Activated T-cell treated with anti-CD3 and anti-CD28 coated beads for 4 hours (primary cell): ENCODE data around the gene CTDNEP1.

Experiments
- DNase-seq: peaks from one replicate; pipeline ENCODE4 v3.0.0-alpha.2; 2020

CTDNEP1 gene

DNA sequence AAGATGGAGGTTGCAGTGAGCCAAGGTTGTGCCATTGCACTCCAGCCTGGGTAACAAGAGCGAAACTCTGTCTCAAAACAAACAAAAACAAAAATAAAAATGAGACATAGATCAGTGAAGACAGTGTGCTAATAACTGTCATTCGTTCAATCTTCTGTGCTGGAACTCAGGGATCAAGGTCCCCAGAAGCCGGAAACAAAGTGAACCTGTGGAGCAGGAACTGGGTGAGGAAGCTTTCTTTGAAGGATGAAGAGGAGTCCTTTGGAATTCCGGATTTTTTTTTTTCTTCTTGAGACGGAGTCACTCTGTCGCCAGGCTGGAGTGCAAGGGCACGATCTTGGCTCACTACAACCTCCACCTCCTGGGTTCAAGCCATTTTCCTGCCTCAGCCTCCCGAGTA is 27.9 kb upstream of the CTDNEP1 start:
- no peak for DNase-seq

DNA sequence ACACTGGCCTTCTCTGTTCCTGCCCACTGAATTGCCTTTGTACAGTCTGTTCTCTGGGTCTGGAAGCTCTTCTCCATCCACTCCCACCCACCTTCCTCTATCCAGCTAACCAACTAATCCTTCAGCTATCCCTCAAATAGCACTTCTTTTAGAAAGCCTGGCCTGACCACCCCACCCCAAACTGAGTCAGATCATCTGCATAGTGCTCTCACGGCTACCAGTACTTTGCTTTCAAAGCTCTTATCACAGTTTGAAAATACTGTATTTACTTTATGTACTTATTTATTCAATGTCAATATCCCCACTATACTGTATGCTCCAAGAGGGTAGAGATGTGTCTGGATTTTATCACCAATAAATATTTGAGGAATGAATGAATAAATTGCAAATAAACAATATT is 15.2 kb upstream of the CTDNEP1 start:
- DNase-seq = no peak

DNA sequence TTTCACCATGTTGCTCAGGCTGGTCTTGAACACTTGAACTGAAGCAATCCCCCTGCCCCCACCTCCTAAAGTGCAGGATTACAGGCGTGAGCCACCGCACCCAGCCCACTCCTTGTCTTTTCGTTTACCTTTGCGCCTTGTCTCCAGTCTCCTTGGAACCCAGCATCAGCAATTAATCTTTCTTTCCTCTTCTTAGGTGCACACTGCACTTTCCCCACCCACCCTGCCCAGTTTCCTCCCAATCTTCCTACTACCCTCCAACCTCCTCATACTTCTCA is 12.2 kb upstream of the CTDNEP1 start:
- DNase-seq = no peak

DNA sequence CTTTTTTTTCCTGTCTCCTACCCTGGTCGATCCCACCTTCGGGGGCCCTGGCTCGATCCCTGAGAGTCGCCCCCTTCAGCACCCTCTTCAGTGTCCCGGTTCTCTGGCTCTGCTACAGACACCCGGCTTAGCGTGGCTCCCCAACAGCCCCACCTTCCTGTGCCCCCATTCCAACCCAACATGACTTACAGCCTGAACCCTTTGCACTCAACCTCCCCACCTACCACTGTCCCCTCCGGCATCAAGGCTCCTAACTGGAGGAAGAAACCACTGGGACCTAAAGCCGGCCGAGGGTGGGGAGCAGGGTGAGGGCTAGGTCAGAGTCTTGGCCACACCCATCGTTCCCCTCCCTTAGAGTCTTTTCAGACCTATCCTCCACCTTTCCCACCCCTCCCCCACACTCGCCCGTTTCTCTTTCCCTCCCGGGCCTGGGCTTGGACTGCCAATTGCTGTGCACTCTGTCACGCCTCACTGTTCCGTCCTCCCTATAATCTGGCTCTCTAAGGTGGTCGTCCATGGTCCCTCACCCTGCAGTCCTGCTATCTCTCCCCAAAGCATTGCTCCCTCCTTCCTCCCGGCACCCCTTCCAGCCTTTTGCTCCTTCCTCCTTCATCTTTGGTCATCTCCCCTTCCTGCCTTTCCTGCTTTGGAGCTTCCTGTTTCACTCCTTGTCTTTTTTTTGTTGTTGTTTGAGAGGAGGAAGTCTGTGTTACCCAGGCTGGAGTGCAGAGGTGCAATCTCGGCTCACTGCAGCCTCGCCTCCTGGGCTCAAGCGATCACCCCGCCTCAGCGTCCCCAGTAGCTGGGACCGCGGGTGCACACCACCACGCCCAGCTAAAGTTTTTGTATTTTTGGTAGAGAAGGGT is 11.6 kb upstream of the CTDNEP1 start:
- no peak for DNase-seq

DNA sequence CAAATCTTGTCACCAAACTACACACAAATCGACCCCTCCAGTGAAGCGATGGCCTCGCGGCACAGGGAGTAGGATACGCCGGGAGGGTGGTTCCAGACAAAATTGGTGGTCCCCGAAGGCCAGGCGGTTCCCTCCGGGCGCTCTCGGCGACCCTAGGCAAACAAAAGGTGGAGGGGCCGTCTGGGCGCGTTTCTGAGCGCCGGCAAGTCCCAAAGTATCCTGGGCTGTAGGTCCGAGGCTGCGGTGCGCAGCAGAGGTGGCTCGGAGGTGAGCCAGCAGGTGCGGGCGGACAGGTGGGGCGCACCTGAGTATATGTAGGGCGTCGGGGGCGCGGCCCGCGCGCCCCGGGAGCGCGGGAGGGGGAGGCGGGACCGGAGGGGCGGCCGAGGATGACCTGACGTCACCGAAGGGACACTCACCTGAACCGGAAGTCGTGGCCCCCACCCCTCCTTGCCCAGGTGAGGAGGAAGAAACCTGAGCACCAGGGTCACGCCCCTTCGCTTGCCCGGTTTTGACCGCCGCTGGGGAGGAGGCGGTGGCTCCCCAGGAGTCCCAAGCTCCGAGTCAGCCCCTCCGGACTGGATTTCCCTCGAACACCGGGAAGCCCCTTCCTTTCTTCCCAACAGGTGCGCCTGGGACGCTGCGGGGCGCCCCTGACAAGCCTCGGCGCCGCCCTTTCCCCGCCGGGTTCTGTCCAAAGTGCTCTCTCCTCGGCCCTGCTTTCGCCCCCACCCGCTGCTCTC is 10.8 kb upstream of the CTDNEP1 start, which contains the start of gene CLDN7:
Gene CLDN7, minus strand, starts transcription at position 287 of the 743 bp plus-strand sequence. CDS start 435 bp downstream, outside the sequence.
- no peak for DNase-seq

DNA sequence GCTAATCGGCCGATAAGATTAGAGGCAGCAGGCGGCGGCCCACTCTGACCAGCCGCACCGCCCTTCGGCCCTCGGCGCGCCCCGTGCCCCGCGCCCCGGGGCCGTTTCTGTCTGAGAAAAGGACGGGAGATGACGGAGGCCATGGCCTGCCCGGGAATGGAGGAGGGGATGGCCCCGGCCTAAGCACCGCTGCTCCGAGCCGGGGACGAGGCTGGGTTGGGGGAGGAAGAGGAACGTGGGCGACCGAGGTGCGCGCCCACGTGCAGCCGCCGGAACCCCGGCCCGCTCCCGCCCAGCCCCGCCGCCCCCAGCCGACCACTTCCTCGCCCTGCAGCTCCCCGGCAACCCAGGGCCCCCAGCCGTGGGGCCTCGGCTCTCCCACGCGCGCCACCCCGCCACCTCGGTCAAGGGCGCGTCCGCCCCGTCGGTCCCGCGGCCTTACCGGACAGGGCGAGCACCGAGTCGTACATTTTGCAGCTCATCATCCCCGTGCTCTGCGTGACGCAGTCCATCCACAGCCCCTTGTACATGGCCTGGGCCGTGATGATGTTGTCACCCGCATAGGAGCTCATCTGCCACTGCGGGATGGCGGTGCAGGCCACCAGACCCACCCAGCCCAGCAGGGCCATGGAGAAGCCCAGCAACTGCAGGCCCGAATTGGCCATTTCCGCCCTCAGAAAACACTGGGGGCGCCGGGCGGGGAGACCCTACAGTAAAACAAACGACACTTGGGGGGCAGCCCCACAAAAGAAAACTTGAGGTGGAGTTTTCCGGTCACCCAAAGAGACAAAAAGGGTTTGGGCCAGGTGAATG is 10.1 kb upstream of the CTDNEP1 start:
- no peak for DNase-seq

DNA sequence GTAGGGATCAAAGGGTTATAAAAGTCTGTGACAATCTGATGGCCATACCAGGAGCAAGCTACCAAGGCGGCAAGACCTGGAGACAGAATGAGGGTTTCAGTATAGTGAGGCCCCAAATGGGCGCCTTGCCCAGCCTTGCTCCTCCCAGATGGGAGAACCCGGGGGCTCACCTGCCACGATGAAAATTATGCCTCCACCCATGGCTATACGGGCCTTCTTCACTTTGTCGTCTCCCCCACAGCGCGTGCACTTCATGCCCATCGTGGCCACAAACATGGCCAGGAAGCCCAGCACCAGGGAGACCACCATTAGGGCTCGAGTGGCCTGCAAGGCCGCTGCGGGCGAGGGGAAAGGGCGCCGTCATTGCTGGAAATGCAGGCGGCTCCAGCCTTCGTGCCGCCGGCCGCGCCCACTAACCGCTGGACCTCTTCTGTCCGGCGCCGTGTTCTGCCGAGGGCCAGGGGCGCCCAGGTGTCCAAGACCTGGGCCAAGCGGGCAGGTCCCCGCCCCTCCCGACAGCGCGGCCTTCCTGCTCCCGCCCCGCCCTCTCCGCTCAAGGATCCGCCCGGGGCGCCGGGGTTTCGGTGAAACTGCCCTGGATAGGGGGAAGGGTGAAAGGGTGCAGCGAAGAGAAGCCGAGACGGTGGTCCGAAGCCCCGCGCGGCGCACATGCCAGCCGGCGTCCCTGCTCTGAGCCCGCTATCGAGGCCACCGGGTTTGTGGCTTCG is 9.3 kb upstream of the CTDNEP1 start:
- no peak for DNase-seq

DNA sequence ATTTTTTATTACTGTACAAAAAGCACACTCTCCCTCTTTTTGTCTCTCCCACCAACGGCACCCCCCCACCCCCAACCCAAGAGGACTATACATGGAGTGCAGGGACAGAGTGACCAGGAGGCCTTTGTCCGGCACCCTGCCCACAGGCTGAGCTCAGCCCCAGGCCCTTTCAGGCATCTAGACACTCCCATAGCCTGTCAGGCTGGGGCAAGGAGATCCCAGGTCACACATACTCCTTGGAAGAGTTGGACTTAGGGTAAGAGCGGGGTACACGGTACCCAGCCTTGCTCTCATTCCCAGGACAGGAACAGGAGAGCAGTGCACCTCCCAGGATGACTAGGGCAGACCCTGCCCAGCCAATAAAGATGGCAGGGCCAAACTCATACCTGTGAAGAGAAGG is 8.6 kb upstream of the CTDNEP1 start:
- DNase-seq = no peak

DNA sequence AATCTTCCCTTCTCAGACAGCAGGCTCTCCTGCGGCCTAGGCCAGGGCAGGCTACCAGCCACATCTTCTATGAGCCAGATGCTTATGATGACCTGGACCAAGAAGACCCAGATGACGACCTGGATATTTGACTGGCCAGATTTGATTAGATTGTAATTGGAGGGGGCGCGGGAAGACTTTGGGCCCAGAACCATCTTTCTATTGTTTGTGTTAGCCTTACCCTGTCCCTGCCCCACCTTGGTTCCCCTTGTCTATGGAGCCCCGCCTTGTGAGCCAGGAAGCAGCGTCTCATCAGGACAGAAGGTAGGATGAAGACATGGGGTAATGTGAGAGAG is 8.0 kb upstream of the CTDNEP1 start:
- DNase-seq = no peak

DNA sequence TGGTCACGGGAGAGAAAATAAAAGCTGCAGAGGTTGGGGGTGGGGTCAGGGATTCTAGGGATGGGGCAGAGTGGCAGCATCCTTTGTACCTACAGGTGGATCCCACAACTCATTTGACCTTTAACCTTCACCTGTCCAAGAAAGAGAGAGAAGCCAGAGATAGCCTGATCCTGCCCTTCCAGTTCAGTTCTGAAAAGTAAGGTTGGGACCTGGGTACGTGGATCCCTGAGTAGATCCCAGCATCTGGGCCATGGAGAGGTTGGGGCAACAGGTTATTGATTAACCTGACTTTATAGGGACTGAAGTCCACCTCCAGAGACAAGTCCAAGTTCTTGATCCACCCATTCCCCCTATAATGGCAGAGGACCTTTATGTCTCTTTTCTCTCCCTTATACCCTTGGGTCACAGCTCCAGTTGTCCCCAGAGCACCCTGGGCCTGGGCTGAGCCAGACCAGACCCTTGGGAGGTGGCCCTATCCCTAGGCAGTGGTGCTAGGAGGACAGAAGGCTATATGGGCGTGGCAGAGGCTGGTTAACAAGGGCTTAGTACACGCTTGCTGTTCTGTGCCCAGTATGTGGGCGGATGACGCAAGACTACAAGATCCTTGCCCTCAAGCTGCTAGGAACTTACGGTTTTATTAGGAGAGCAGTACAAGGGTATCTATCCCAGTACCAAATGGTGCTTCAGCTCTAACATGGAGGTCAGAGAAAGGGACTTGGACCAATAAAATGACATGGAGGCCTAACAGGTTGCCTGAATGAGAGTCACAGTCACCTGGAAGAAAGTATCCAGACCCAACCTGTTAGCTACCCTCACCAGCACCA is 7.4 kb upstream of the CTDNEP1 start:
- DNase-seq = no peak

DNA sequence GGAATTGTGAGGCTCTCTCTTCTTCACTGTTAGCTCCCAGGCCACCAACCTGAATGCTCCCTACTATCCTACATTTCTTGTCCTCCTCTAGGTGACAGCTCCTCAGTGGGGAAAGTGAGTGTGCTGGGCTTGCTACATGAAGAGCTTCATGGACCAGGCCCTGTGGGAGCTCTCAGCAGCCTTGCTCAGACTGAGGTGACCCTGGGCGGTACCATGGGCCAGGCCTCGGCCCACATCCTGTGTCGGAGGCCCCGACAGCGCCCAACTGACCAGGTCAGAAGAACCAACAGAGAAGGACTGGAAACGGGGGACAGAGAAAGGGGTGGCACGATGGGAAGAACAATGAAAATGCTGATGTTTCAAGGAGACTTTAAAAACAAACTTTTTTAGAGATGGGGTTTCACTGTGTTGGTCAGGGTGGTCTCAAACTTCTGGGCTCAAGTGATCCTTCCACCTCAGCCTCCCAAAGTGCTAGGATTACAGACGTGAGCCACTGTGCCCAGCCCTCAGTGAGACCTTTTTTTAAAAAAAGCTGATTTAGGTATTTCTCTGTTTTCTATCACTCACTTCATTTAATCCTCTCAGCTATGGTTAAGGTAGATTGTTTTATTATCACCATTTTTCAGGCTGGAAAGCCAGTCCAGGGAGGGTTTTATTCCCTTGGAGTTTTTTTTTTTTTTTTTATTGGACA is 5.4 kb upstream of the CTDNEP1 start:
- no peak for DNase-seq

DNA sequence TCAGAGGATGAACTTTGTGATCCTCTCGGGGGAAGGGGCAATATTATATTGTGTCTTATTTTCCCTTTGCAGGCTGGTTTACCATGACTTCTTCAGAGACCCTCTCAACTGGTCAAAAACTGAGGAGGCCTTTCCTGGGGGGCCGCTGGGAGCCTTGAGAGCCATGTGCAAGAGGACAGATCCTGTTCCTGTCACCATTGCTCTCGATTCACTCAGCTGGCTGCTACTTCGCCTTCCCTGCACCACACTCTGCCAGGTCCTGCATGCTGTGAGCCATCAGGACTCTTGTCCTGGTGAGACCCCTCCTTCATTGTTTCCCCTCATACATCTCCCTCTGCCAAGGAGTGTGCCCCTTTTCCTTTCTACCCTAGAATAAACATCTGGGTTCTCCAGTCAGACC is 3.0 kb upstream of the CTDNEP1 start:
- no peak for DNase-seq

DNA sequence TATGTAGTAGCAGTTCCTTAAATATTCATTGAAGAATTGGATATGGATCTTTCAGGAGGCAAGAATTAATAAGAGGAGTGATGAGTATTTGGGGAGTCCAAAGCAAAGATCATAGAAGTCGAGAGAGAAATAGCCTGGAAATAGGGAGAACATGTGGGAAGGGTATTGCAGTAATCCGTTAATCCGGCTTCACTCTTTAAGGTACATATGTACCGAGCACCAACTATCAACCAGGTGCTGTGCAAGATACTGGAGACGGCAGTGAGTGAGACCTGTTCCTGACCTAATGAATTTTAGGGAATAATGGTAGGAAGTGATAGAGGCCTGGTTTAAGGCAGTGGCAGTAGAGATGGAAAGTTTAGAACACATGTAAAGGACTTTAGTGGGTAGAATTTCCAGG is 1.5 kb upstream of the CTDNEP1 start:
- no peak for DNase-seq

DNA sequence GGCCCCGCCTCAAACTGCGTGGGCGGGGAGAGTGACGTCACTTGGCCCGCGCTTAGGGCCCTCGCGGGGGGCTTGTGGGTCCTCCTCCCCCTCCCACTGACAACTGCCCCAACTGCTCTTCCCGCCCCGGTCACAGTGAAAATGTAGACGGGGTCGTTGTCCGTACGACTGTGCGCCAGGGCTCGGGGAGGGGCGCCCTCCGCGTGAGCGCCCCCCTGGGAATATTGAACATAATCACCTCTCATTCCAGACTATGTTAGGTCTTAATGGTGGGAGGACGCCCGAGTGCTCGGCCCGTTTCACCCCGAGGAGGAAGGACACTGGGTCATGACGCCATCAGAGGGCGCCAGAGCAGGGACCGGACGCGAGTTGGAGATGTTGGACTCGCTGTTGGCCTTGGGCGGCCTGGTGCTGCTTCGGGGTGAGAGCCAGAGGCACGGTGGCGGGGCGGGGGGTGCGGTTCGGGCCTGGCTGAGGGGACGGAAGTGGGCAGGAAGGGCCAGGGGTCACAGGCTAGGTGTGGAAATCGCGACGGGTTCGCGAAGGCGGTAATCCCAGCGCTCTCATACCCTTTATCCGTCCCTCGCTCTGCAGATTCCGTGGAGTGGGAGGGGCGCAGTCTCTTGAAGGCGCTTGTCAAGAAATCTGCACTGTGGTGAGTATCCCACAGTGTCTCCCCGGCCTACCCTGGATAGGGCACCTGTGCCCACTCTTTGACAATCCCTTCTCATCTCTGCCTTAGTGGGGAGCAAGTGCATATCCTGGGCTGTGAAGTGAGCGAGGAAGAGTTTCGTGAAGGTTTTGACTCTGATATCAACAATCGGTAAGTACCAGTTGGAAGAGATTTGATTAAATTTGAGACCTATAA is 876 bp upstream of the CTDNEP1 start, which contains the start of gene ELP5:
Gene ELP5, plus strand, starts transcription at position 40 of the 868 bp plus-strand sequence. Its CDS starts 336 bp downstream, at position 376.
- peak; percentile 73 for DNase-seq

DNA sequence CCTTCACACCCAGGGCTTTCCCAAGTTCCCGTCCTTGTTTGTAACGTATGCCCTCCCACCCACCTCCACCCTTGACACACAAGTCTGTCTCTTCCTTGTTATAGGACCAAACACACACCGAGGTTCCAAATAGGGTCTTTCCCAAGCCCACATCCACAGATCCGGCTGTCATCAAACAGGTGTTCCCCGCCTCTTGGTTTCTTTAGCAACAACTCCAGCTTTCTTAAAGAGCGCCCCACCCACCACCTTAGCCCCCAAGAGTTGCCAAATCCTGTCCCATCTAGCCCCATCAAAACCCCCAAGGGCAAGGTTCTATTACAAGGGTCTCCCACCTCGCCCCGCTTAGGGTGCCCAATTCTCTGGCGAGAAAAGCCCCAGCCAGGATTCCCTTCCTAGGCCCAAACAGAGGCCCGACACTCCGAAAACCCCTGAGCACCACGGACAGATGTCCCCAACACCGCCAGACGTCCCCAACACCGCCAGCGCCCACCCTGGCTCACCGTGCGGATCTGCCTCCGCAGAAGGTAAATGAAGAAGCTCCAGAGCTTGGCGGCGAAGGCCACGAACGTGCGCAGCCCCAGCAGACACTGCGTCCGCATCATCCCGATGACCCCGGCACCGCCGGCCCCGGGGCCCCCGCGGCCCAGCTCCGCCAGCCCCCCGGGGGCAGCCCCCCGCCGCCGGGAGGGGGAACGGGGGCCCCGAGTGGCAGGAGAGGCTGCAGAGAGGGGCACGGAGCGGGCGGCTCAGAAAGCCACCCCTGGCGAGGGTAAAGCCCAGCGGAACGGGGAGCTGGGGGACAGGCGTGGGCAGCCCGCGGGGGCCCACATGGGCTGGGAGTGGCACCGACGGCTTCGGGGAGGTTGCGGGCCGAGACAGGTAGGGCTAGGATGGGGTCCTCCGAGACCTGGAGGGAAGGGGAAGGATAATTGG is 573 bp downstream of the CTDNEP1 start:
- DNase-seq = no peak

DNA sequence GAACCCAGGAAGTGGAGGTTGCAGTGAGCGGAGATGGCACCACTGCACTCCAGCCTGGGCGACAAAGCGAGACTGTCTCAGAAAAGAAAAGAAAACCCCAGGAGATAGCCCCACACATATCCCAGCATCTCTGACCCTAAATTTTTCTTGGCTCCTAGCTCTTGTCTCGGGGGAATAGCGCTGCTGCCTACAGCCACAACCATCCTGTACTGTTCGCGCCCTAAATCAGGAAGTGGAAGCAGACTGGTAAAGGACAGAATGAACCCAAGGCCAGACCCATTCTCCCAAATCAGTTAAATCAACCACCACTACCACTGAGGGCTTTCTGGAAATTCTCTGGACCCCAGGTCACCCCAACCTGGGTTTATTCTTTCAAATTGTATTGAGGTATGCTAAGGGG is 1.7 kb downstream of the CTDNEP1 start:
- DNase-seq = no peak

DNA sequence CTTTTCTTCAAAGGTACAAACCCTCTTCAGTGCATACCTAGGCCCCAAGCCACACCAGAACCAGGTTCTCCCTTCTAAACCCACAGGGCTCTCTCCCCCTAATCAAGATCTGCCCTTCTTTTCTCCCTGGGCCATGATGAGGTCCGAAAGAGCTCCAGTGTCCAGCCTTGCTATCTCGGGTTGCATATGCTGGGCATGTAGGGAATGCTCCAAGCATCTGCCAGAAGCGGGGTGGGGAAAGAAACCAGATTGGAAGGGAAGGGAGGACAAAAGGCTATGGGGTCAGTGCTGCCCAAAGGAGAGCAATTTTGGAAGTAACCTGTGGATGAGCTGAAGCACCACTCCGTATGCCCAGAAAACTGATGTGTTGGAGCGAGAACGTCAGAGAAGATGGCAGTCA is 2.3 kb downstream of the CTDNEP1 start:
- DNase-seq = no peak

DNA sequence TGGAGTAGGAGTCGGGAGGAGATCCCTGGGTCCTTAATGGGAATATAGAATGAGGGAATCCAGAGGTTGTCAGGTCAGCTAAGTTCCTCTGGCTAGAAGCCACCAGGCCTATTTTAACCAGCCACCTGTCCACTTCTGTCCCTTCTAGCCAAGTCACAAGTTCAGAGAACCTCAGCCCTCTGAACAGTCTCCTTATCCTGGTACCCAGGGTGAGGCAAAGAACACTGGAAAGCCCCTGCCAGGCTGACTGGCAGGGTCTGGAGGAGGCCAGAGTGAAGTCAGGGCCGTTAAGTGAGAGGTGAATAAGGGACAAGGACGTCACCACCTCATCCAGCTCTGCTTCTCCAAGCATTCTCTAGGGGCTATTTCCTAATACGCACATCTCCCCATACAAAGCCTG is 2.7 kb downstream of the CTDNEP1 start:
- DNase-seq = no peak

DNA sequence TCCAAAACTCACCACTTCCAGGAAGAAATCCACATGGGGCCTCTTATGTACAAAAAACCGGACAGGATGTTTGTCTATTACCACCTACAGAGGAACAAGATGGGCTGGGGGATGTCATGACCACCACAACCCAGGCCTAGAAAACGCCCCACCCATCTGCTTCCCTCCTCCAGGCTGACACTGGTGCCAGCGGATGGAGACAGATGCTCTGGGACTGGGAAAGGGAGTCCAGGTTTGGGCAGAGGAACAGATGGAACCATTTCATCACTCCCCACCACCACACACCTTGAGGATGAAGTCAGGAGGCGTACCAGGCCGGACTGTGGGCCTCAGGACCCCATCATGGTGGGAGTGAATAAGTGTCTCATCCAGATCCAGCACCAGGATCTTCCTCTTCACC is 4.8 kb downstream of the CTDNEP1 start:
- no peak for DNase-seq
